Neural progenitor cell (in vitro differentiated cells): ENCODE measurements around the gene PACSIN2. TPM values are rescaled to one million over a fixed set of nuclear protein-coding genes. Genes with fewer than 3 reads are reported as not detected.
A peak's percentile ranks its signal among the peaks of the same experiment; 100 is the strongest.

Source experiments
- DNase-seq: peaks from one replicate; pipeline ENCODE4 v3.0.0-alpha.2; 2016; ENCODE audit warnings: low spot score
- H2AFZ ChIP-seq: fragments of 200-600 bp; sonication (generic); replicated peaks from 2 replicates; pipeline ENCODE4 v1.6.1; 2016; ENCODE audit warnings: antibody characterized with exemption
- H3F3A ChIP-seq: fragments of 200-600 bp; sonication (generic); 2 replicates; pipeline ENCODE4 v1.6.1; 2016; ENCODE audit warnings: antibody characterized with exemption, low read depth
- H3K27ac ChIP-seq: fragments of 200-600 bp; sonication (generic); 2 replicates; pipeline ENCODE4 v1.5.1; 2016; ENCODE audit warnings: mild to moderate bottlenecking
- H3K27me3 ChIP-seq: fragments of 200-600 bp; sonication (generic); 2 replicates; pipeline ENCODE4 v1.6.1; 2016; ENCODE audit warnings: mild to moderate bottlenecking, moderate library complexity
- H3K36me3 ChIP-seq: fragments of 200-600 bp; sonication (generic); 2 replicates; pipeline ENCODE4 v1.5.1; 2016
- H3K4me1 ChIP-seq: fragments of 200-600 bp; sonication (generic); 2 replicates; pipeline ENCODE4 v1.6.1; 2016; ENCODE audit warnings: mixed run types
- H3K4me2 ChIP-seq: fragments of 200-600 bp; sonication (generic); 2 replicates; pipeline ENCODE4 v1.6.1; 2016
- H3K4me3 ChIP-seq: fragments of 200-600 bp; sonication (generic); 2 replicates; pipeline ENCODE4 v1.5.1; 2016
- H3K79me2 ChIP-seq: fragments of 200-600 bp; sonication (generic); 2 replicates; pipeline ENCODE4 v1.6.1; 2016; ENCODE audit warnings: low read depth
- H3K9ac ChIP-seq: fragments of 200-600 bp; sonication (generic); 2 replicates; pipeline ENCODE4 v1.6.1; 2016
- H3K9me3 ChIP-seq: fragments of 200-600 bp; sonication (generic); 2 replicates; pipeline ENCODE4 v1.5.1; 2016; ENCODE audit warnings: low read depth
- H4K20me1 ChIP-seq: fragments of 200-600 bp; sonication (generic); 2 replicates; pipeline ENCODE4 v1.6.1; 2016; ENCODE audit warnings: low read depth
- H3K27ac Mint-ChIP-seq: 3 replicates; pipeline ENCODE4 v1.8.0; 2021; ENCODE audit warnings: mixed read lengths
- H3K27me3 Mint-ChIP-seq: 2 replicates; pipeline ENCODE4 v1.8.0; 2022; ENCODE audit warnings: low read depth, mild to moderate bottlenecking, inconsistent platforms, moderate library complexity, mixed read lengths; ENCODE audit not compliant: insufficient read depth
- H3K36me3 Mint-ChIP-seq: 3 replicates; pipeline ENCODE4 v1.8.0; 2021; ENCODE audit warnings: mixed read lengths
- H3K4me1 Mint-ChIP-seq: 3 replicates; pipeline ENCODE4 v1.8.0; 2021; ENCODE audit warnings: mixed read lengths
- H3K4me3 Mint-ChIP-seq: 3 replicates; pipeline ENCODE4 v1.8.0; 2021; ENCODE audit warnings: mild to moderate bottlenecking, moderate library complexity, mixed read lengths
- H3K9me3 Mint-ChIP-seq: 3 replicates; pipeline ENCODE4 v1.8.0; 2020; ENCODE audit warnings: mixed read lengths
- EZH2 ChIP-seq: fragments of 200-600 bp; sonication (generic); IDR thresholded peaks from 2 replicates; pipeline ENCODE4 v1.6.1; 2017; ENCODE audit warnings: antibody characterized with exemption, mild to moderate bottlenecking, moderate library complexity
- EZH2phosphoT487 ChIP-seq: fragments of 200-600 bp; sonication (generic); IDR thresholded peaks from 2 replicates; pipeline ENCODE4 v1.6.1; 2017; ENCODE audit warnings: antibody characterized with exemption
- total RNA-seq: library from RNA; depleted of rRNA; stranded (reverse); fragments of >200 nt; gene quantifications from 2 replicates; pipeline ENCODE4 v1.2.3, GENCODE V29; 2015; ENCODE audit warnings: low replicate concordance
- TF ChIP-seq, protein P1 (sequence below): fragments of 200-600 bp; sonication (generic); IDR thresholded peaks from 2 replicates; pipeline ENCODE4 v1.5.1; 2017; ENCODE audit warnings: antibody characterized with exemption, mild to moderate bottlenecking

Gene PACSIN2
- total RNA-seq, 1 donor from 2014 or later: 38.1 TPM

DNA sequence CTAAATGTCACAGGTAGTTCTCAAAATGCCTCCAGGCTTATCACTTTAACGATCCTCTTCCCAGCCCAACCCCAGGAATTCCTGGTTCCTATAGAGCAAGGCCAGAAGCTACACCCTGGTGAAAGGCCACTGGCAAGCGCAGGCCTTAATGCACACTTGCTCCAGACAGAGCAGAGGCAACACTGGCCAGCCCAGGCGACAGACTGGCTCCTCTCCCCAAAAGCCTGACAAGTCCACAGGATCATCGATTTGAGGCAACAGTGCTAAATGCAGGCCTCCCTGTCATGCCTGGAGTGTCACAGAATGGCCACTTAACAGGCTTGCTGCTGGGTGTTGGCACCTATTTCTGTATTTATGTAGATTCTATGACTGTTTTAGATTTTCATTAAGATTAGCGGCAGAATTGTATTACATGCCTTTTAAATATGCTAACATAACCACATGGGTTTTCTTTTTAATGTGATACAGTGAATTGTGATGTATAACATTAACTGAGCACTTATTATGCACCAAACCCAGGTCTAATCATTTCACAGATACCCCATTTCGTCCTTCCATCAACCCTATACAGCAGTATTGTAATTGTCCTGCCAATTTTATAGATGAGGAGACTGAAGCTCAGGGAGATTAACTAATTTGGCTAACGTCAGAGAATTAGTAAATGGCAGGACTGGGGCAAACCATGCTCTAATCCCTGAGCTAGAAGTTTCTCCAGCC, 38.6 kb downstream of the PACSIN2 start:
- Histone ChIP-seq H3K9me3 (no peaks in the 10 kb centered on the region), H2AFZ (no peak overlapping the region), H3K4me1 (peaks cover 21% of the 10 kb centered on the region), H3K4me2 (no peak overlapping the region), H3K36me3 (no peaks in the 10 kb centered on the region), H3K27me3 (no peaks in the 10 kb centered on the region), H3K27ac (peak overlapping the region; percentile 13), H3K79me2 (peaks cover 81% of the 10 kb centered on the region), H3K9ac (no peak overlapping the region), H3F3A (peaks cover 17% of the 10 kb centered on the region), H3K4me3 (no peak overlapping the region), H4K20me1 (peaks cover 47% of the 10 kb centered on the region)
- Mint-ChIP-seq H3K9me3 (peaks cover 8% of the 10 kb centered on the region), H3K27me3 (no peaks in the 10 kb centered on the region), H3K4me3 (no peak overlapping the region), H3K27ac (no peak overlapping the region), H3K4me1 (peaks cover 16% of the 10 kb centered on the region), H3K36me3 (peaks cover 7% of the 10 kb centered on the region)
- no peak for TF ChIP-seq EZH2
- TF ChIP-seq, protein P1, sequence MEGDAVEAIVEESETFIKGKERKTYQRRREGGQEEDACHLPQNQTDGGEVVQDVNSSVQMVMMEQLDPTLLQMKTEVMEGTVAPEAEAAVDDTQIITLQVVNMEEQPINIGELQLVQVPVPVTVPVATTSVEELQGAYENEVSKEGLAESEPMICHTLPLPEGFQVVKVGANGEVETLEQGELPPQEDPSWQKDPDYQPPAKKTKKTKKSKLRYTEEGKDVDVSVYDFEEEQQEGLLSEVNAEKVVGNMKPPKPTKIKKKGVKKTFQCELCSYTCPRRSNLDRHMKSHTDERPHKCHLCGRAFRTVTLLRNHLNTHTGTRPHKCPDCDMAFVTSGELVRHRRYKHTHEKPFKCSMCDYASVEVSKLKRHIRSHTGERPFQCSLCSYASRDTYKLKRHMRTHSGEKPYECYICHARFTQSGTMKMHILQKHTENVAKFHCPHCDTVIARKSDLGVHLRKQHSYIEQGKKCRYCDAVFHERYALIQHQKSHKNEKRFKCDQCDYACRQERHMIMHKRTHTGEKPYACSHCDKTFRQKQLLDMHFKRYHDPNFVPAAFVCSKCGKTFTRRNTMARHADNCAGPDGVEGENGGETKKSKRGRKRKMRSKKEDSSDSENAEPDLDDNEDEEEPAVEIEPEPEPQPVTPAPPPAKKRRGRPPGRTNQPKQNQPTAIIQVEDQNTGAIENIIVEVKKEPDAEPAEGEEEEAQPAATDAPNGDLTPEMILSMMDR: no peak
- TF ChIP-seq EZH2phosphoT487: no peak
- DNase-seq: no peak

DNA sequence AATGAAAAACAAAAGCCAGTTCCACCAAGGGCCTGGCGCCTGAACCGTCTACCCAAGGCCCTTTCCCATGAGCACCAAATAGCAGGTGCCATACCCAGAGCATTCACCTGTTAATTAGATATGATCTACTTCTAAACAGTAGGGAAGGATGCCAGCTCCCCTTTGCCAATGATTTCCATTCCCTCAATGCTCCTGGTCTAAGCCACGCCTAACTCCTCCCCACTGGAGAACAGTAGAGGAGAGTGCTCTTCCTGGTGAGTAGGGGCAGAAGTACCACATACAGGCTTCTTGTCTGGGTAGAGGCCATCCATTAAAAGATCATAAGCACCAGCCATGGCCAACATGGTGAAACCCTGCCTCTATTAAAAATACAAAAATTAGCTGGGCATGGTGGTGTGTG, 40.7 kb downstream of the PACSIN2 start:
- Histone ChIP-seq H3K4me1 (peaks cover 21% of the 10 kb centered on the region), H3K27me3 (no peaks in the 10 kb centered on the region), H3K36me3 (no peaks in the 10 kb centered on the region), H2AFZ (no peak overlapping the region), H3K79me2 (peaks cover 89% of the 10 kb centered on the region), H3K27ac (no peak overlapping the region), H3K9ac (no peak overlapping the region), H3K4me3 (no peak overlapping the region), H3K4me2 (no peak overlapping the region), H3K9me3 (no peaks in the 10 kb centered on the region), H4K20me1 (peaks cover 47% of the 10 kb centered on the region), H3F3A (peaks cover 15% of the 10 kb centered on the region)
- H3K36me3 Mint-ChIP-seq: peaks cover 25% of the 10 kb centered on the region
- DNase-seq: no peak
- H3K9me3 Mint-ChIP-seq: peaks cover 22% of the 10 kb centered on the region
- H3K4me1 Mint-ChIP-seq: peaks cover 13% of the 10 kb centered on the region
- H3K27me3 Mint-ChIP-seq: peaks cover 3% of the 10 kb centered on the region
- H3K27ac Mint-ChIP-seq: peak overlapping the region; percentile 52
- no peak overlapping the region for H3K4me3 Mint-ChIP-seq
- TF ChIP-seq, protein P1: no peak
- TF ChIP-seq EZH2phosphoT487 (no peak), EZH2 (no peak)

DNA sequence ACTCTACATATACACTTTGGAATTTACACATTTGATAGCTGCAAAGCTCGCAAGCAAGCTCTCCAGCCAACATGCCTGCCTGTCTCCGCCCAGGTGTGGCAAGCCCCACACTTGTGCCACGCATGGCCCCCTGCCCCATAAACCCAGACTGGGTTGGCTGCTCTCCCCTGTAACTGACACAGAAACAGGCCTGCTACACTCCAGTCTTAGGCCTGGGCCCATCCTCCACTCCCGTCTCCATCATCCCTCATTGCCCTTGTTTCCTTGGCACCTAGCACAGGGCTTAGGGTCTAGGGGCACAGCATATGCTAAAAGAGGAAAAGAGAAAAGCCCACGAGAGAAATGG, 41.4 kb downstream of the PACSIN2 start:
- H3K9ac ChIP-seq: no peak overlapping the region
- peaks cover 8% of the 10 kb centered on the region for H3K4me1 Mint-ChIP-seq
- peaks cover 8% of the 10 kb centered on the region for H3F3A ChIP-seq
- H3K36me3 Mint-ChIP-seq: peaks cover 29% of the 10 kb centered on the region
- H3K27me3 ChIP-seq: no peaks in the 10 kb centered on the region
- H3K4me3 ChIP-seq: no peak overlapping the region
- H3K27ac Mint-ChIP-seq: no peak overlapping the region
- H3K9me3 Mint-ChIP-seq: peaks cover 23% of the 10 kb centered on the region
- no peak overlapping the region for H3K4me2 ChIP-seq
- peaks cover 14% of the 10 kb centered on the region for H3K4me1 ChIP-seq
- TF ChIP-seq, protein P1: no peak
- TF ChIP-seq EZH2phosphoT487 (no peak), EZH2 (no peak)
- H3K36me3 ChIP-seq: no peaks in the 10 kb centered on the region
- DNase-seq: no peak
- H3K27ac ChIP-seq: no peak overlapping the region
- no peaks in the 10 kb centered on the region for H3K9me3 ChIP-seq
- H3K27me3 Mint-ChIP-seq: peaks cover 3% of the 10 kb centered on the region
- H4K20me1 ChIP-seq: peaks cover 41% of the 10 kb centered on the region
- peaks cover 83% of the 10 kb centered on the region for H3K79me2 ChIP-seq
- no peak overlapping the region for H2AFZ ChIP-seq
- H3K4me3 Mint-ChIP-seq: no peak overlapping the region
